Activated T-cell treated with anti-CD3 and anti-CD28 coated beads for 1 hour (primary cell): ENCODE measurements around the gene GPC6.
"Not testable (repeated sequence)": the region's sequence is repeated elsewhere in the genome, so short reads cannot be mapped to it uniquely, and the experiment has no call there.

Source experiments
- DNase-seq: peaks from one replicate; pipeline ENCODE4 v3.0.0-alpha.2; 2020; ENCODE audit warnings: low read depth

GPC6 gene

DNA sequence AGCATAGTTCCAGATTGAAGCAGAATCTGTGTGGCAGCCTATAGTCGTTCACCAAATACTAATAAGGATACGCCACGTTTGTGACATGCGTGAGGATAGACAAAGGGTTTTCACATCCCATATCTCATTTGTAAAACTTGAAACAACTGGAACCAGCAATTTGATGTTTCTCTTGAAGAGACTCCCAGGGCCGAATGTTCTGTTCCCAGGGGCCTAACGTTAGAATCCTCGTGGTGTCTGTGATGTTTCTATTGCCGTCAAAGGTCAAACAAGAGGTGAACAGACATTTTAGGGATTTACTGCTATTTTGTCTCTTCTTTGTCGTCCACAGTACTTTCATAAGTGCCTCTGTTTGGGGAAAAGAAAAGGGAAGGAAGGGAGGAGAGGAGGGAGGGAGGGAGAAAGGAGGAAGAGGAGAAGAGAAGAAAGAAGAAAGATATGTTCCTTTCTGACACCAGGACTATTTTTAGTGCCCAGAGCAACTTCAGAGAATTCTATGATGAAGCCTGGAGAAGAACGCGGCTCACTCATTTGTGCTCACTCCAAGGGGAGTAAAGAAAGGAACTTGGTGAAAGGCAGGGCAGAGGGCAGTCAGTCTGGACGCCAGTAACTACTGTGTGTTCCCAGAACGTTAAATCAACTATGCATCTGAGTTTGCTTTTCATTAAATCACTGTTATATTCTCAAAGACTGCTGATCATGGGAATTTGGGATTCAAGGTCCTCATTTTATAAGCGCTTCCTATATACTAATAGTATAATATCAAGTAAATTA lies 1098.3 kb downstream of the GPC6 start:
- DNase-seq, result no peak

DNA sequence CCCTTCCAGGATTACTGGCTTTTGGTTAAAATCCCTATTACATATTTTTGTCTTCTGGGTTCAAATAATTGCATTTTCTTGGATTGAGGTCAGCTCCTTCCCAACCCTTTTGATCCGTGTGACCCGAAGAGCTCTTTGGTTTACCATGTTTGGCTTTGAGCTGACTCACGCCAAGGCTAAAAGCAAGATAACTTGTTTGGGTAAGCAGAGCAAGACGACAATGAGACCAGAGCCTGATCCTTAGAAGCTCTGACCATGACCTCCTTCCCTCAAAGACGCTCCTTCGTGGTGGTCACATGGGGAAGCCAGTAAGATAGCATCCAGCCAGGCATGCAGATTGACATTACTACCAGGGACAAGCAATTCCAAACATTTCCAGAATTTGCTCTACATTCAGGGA lies 1099.0 kb downstream of the GPC6 start:
- DNase-seq, result no peak

DNA sequence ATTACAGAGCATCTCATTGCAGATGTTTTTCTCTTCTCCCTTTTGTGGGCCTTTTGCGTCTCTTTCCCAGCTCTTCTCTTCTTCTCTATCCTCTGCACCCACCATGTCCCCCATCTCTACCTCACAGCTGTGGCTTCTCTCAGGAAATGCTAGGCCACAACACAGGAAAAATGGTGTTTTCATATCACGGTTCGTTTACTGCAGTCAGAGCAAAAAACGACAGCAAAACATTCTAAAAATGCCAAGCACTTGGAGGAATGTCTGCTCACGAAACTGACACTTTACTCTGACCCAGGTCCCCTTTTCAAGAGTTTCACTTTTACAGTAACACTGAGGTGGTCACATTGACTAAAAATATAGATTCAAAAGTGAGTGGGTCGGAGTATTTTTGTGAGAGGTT lies 1100.7 kb downstream of the GPC6 start:
- DNase-seq, result no peak

DNA sequence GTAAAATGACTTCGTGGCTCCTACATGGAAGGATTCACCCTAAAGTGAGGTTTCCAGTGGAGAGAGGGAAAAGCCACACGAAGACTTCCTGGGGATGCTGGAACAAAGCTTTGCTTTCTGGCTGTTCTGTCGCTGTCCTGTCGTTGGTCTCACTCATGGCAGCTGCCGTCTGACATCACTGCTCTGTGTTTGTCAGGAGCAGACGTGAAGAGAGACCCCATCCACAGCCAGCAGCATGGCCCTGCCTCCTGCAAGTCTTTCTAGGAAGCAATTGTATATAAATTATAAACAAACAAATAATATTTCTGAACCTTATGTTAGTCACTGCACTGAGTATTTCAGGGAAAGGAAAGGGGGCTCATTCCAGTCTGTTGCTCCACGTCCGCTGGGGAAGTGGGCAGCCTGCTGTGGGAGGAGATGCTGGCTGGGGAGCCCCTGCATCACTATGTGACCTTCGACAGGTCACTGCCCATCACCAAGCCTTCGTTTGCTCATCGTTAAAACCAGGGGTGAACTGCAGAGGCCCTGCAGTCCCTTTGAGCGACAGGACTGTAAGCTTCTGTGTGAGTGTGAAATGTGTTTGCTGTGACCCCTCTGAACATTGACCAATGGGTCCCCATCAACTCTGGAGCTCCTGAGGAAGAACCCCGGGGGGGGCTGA lies 1101.9 kb downstream of the GPC6 start:
- no peak for DNase-seq

DNA sequence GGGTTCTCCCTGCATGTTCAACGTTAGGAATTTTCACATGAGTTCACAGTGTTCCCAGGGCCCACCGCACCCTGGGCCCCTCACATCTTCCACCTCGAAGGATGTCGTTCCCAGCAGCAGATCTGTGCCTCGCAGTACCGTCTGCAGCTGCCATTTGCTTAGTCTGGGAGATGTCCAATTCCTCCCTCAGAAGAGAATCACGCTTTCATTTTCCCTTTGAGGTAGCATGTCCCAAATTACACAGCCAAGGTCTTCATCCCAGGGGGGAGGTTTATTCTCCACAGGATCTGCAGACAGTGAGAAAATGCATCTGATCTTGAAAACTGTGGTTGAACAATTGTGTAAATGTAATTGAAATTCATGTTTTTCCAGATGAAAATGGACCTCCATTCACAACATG lies 1102.7 kb downstream of the GPC6 start:
- DNase-seq, result no peak

DNA sequence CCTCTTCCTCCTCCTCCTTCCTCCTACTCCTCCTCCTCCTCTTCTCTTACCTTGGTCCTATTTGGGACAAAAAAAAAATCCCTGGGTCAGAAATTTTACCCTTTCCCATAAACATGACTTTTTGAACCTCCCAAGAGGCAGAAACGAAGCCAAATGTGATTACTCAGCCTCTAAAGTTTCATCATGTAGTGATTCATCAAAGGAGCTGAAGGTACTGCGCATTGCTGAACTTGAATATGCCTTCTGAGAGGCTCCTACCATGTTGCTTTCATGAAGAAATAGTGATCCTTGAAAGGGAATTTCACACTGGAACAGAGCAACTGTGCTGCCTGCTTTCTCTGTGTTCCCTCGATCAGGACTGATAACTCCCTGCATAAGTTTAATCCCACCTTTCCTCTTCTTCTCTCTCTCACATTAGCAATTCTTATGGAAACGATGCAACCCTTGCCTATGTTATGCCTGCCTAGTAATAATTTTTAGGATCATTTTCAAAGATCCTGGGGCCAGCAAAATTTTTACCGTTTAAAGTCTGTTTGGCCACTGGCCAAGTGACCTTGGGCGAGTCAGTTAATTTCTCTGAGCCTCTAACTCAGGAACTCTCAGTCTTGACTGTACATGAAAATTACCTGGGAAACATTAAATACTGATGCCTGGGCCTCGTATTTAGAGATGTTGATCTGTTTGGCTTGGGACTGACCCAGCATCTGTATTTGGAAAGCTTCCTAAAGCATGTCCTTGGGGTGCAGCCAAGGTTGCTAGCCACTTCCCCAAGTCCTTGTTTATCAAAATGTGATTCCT lies 1103.3 kb downstream of the GPC6 start:
- DNase-seq, result no peak

DNA sequence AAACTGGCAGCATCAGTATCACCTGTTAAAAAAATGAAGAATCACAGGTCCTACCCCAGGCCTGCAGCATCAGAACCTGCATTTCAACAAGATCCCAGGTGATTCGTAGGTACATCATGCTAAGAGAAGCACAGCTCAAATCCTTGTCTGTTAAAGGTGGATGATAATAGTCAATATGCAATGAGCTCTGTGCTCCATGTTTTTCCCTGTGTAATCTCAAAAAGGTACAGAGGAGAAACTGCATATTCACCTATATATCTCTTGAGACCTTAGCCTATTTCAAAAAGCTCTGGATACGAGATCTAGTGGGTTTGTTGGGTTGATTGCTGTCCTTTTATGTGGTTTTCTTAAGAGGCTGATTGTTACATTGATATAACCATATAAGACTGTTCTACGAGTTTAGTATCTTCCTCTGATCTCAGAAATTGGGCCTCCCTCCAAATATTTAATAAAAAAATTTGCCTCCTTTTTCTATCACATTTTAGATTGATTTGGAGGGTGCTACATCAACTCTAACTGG lies 1104.0 kb downstream of the GPC6 start:
- no peak for DNase-seq

DNA sequence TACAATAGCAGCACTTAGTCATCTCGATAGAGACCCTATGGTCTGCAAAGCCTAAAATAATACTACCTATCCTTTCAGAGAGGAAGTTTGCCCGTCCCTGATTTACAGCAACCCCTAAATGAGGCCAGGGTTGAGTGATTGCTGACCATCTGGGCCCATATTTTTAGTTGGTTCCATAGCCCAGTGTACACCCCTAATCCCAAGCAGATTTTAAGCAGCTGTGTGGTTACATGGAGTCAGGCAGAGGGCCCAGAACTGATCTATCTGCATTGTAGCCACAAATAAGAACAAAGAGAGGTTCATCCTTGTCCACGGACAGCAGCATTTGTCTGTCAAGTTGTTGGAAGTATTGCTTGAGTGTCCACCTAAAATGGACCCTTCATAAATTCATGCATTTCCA lies 1104.7 kb downstream of the GPC6 start:
- no peak for DNase-seq

DNA sequence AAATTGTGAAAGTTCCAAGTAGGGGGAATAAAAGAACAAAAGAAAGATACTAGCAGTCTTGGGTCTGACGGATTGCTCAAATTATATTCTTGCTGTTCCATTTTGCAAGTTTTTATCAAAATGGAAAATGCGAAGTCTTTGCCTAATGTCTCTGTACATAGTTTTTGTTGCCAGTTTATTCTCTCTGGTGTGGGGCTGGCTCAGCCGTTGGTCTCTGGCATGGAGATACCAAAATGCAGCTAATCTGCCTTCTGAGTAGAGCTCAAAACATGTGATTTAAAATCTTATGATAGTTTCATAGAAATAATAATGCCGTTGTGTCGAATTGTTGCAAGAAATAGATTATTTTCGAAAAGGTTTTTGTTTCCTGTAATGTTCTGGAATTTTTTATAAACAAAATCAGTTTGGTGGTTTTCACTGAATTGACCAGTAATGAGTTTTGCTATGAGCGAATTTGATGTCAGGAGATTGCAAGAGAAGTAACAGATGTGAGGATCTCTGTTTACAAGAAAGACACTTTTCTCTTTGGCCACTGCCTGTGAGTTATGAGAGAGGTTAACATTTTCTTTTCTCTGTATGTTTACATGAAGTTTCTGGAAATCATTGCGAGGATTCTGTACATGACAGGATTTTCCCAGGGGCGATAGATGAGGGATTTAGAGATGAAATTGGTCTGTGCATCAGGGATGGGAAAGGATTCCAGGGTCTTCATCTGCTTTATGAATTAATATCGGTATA lies 1105.9 kb downstream of the GPC6 start:
- DNase-seq, result no peak

DNA sequence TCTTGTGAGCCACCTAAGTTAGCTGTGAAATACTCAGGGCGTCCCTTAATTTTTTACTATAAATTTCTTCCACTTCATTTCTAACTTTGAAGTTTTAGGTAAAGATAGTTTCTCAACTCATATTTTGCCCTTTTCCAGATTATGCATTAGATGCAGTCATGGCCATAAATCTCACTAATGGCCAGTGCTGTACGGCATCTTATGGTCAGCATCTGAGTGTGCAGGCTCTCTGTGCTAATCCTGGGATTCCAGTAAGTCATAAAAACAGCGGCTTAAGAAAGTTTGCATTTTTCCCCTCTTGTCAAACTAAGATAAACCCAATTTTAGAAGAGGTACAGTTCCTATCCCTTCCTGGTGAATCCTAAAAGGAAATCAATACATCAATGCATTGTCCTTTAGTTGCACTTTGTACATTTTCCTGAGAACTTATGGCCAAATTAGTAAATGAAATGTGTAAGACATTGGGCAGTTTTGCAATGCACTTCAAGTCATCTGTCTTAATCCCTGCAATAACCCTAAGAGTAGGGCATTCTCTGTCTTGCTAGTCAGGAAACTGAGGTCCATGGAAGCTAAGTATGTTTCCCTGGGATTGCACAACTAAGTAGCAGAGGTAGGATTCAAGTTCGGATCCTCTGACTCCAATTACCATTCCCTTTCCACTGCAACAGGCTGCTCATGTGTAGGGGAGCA lies 1106.7 kb downstream of the GPC6 start:
- DNase-seq, result no peak

DNA sequence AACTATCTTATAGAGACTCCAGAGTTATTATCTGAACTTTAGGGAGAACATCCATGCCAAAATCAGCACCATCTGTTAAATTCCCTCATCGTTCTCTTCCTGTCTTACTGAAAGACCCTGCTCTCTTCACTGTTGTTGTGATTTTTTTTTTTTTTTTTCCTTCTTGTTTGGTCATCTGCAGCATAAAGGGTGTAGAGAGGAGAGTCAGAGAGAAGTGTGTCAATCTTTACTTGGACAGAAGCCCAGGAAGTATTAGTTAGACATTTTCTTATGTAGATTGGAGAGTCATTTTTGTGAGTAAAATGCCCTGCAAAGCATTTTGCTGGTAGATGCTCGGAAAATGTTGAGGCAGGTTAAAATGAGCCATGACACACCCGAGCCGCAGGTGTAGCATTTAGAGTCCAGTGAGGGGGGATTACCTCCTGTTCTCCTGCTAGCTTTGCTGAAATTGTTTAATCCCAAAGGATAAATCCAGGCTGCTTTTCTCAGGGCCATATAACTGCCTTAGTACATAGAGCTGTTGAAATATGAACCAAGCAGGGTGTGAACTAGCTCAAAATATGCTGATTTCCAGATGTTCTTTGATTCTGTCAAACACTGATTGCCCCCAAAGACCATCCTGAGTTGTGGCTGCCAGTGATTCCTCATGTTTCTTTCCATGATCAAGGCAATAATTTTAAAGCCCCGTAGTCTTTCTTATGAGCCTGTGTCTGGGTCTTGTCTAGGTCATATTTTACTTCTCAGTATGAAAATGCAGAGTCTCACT lies 1109.3 kb downstream of the GPC6 start:
- no peak for DNase-seq

DNA sequence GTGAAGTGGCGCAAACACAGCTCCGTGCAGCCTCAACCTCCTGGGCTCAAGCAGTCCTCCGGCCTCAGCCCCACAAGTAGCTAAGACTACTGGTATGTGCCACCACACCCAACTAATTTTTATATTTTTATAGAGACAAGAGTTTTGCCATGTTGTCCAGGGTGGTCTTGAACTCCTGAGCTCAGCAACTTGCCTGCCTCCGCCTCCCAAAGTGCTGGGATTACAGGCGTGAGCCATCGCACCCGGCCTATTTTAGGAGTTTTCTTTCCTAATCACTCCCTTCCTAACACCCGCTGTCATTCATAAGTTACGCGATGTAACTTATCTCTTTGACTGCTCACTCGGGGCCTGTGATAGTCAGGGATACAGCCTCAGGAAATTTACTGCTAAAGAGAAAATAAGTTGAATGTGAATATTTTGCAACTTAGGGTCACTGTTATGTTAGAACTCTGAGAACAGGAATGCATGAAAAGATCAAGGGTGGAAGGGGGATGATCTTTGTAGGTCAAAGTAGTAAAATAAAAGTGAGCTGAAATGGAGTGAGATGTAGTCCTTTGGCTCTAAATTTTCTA lies 1112.6 kb downstream of the GPC6 start:
- no peak for DNase-seq

DNA sequence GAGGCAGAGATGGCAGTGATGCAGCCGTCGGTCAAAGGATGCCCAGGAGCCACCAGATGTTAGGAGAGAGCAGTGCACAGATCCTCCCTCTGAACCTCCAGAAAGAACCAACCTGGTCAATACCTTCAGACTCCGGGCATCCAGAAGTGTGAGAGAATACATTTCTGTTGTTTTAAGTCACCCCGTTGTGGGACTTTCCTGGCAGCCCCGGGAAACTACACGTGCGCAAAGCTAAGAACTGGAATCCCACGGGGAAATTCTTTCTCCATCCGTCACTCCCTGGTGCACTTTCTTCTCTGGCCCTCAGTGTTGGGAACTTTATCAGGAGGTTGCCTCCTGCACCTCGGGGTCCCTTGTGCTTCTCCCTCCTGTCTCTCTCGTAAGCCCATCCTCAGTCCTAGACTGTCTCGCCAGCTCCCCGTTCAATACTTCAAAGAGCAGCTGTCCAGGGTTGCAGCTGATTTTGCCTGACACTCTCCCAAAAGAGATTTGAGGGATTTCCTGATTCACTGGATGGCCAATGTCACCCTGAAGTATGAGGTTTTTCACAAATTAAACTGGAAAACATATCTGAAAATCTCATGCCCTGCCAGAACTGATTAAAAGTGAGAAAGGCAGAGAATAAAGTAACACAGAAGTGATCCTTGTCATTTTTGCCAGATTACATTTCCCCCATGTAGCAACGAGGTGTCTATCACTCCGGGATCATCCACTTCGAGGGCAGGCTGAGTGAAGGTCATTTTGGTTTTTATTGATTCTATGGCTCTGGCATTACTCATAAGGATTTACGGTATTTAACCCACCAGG lies 1116.0 kb downstream of the GPC6 start:
- DNase-seq, result no peak

DNA sequence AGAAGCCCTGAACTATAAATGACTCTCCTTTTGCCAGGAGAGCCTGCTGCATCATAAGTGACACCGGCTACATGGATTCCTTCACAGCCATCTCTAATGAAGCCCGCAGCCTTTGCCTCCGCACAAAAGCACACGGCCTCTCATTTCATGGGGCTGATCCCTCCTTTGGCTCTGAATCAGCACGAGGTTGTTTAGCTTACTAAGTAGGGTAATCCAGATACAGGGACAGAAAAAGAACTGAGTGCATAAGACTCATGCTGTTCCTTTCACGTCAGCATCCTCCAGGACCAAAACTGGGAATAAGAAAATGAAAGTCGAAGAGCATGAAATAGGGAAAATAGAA lies 1116.6 kb downstream of the GPC6 start:
- DNase-seq, result no peak

DNA sequence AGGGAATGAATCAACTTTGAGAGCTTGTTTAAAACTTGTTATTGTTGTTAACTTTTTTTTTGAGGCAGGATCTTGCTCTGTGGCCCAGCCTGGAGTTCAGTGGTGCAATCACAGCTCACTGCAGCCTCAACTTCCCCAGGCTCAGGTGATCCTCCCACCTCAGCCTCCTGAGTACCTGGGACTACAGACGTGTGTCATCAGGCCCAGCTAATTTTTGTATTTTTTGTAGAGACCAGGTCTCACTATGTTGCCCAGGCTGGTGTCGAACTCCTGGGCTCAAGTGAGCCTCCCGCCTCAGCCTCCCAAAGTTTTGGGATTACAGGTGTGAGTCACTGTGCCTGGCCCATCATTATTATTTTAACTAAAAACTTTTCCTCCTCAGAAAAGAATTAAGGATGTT lies 1117.1 kb downstream of the GPC6 start:
- DNase-seq, result not testable (repeated sequence)

DNA sequence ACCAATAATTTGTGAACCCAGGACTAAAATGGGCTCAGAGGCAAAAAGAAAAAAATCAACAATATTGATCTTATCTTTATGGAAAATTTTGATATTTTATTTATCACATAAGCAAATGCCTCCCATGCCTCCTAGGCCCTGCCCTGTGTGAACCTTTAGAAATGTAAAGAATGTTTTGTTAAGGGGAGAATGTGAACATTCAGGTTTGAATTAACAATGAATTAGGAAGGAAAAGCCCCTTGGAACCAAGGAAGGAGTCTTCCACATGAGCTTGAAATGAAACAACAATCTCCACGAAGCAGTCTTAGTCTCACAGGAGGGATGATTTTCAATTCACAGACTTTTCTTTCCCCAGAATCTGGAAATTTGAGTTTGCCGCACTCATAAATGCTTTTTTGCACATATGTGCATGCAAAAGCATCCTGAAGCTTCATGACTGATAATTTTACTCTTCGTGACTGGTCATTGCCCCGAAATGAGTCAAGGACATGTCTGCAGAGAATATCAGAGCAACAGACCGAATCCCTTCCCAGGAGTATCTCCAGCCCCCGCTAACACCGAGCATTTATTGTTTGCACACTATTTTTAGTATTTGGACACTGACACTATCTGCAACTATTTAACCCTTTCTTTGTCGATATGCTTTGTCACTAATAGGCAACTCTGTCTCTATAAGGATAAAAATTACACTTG lies 1117.7 kb downstream of the GPC6 start:
- no peak for DNase-seq

DNA sequence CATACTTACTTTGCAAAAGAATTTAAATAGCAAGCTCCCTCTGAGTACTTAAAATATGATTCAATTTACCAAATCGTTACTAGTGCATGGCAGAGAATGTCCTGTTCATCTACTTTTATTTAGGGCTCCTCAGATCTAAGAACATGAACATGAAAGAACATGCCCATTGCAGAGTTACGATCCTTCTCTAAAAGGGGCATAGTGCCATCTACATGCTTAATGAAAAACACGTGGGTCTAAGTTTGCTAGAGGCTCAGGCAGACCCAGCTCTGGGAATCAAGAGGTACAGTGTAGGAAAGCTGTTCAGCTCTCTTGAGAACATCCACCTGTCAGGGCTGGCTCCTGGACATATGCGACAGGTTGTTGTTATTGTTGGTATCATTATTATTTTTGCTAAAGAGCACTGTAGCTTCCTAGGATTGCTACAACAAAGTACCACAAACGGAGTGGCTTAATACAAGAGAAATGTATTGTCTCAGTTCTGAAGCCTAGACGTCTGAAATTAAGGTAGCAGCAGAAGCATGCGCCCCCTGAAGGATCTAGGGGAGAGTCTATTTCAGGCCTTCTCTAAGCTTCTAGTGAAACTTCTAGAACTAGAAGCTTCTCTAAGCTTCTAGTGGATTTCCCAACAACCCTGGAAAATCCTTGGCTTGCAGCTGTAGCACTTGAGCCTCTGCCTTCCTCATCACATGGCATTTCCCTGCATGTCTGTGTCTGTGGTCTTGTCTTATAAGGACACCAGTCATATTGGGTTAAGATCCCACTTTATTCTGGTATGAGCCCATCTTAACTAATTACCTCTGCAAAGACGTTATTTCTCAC lies 1119.0 kb downstream of the GPC6 start:
- no peak for DNase-seq
